Brain microvascular endothelial cell (primary cell): ENCODE results near the gene HES3.

Experiments
- DNase-seq: peaks from one replicate; pipeline ENCODE4 v3.0.0-alpha.2; 2020
- H3K27ac ChIP-seq: fragments of 250-450 bp; sonication (Bioruptor Pico); 2 replicates; pipeline ENCODE4 v1.5.1; 2020; ENCODE audit warnings: mild to moderate bottlenecking, moderate library complexity
- H3K27me3 ChIP-seq: fragments of 250-450 bp; sonication (Bioruptor Pico); replicated peaks from 2 replicates; pipeline ENCODE4 v1.5.1; 2020; ENCODE audit warnings: mild to moderate bottlenecking
- H3K36me3 ChIP-seq: fragments of 250-450 bp; sonication (Bioruptor Pico); replicated peaks from 2 replicates; pipeline ENCODE4 v1.5.1; 2020; ENCODE audit warnings: mild to moderate bottlenecking
- H3K4me3 ChIP-seq: 2 replicates; pipeline ENCODE4 v1.5.1; 2011; ENCODE audit warnings: low read depth, mild to moderate bottlenecking, control low read depth, low read length, moderate library complexity
- in situ Hi-C: cut with HindIII; loops from 2 replicates; pipeline ENCODE4 v1.10.0; 2017; ENCODE audit warnings: low sequenced_read_pairs, low pct_ligation_motif_present
- TF ChIP-seq, protein P1 (sequence below): IDR thresholded peaks from 2 replicates; pipeline ENCODE4 v1.5.1; 2011; ENCODE audit warnings: low read depth, mild to moderate bottlenecking, moderate library complexity, low read length, control low read depth, inconsistent platforms; ENCODE audit errors: missing control alignments

HES3 gene

DNA sequence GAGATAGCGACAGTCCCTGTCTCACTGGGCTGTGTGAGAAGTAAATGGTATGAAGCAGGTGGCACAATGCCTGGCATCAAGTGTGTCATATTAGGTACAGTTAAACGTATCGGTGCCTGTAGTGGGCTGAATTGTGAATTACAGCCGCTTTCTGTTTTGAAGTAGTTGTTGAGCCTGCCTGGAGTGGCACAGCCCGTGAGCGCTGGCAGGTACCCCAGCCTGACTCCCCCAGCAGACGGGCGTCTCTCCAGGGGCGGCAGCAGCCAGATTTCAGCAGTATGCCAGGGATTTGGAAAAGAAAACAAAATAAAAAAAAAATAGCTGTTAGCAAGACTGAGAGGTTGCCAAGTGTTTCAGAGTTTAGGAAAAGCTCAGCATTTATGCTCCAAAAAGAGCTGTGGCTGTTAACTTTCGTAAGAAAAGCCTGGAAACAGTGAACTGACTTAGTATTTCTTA lies 43.5 kb downstream of the HES3 start:
- Histone ChIP-seq H3K27me3 (no peaks in the 10 kb centered on the region), H3K27ac (no peak overlapping the region), H3K4me3 (no peak overlapping the region), H3K36me3 (no peaks in the 10 kb centered on the region)
- TF ChIP-seq, protein P1, sequence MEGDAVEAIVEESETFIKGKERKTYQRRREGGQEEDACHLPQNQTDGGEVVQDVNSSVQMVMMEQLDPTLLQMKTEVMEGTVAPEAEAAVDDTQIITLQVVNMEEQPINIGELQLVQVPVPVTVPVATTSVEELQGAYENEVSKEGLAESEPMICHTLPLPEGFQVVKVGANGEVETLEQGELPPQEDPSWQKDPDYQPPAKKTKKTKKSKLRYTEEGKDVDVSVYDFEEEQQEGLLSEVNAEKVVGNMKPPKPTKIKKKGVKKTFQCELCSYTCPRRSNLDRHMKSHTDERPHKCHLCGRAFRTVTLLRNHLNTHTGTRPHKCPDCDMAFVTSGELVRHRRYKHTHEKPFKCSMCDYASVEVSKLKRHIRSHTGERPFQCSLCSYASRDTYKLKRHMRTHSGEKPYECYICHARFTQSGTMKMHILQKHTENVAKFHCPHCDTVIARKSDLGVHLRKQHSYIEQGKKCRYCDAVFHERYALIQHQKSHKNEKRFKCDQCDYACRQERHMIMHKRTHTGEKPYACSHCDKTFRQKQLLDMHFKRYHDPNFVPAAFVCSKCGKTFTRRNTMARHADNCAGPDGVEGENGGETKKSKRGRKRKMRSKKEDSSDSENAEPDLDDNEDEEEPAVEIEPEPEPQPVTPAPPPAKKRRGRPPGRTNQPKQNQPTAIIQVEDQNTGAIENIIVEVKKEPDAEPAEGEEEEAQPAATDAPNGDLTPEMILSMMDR: no peak
- DNase-seq: no peak
- in situ Hi-C loops: no loop called here

DNA sequence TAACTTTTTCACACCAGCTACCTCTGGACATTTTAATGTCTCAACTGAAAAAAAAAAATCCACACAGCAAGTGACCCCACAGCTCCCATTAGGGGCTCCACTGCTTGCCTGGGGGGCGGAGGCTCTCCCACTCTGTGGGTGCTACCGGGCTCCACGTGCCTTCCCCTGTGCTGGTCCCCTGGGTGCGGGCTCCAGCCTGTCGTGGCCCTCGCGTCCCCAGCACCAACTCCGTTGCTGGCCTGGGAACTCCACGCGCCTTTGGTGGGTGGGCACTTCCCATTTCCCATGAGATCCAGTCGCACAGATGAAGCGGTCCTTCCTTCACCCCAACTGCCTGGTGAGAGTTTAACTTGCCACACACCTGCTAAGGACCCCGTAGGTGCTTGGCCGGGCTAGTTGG lies 44.0 kb downstream of the HES3 start:
- Histone ChIP-seq H3K27me3 (no peaks in the 10 kb centered on the region), H3K36me3 (no peaks in the 10 kb centered on the region), H3K27ac (no peak overlapping the region), H3K4me3 (no peak overlapping the region)
- in situ Hi-C loops: no loop called here
- TF ChIP-seq, protein P1: no peak
- DNase-seq: no peak

DNA sequence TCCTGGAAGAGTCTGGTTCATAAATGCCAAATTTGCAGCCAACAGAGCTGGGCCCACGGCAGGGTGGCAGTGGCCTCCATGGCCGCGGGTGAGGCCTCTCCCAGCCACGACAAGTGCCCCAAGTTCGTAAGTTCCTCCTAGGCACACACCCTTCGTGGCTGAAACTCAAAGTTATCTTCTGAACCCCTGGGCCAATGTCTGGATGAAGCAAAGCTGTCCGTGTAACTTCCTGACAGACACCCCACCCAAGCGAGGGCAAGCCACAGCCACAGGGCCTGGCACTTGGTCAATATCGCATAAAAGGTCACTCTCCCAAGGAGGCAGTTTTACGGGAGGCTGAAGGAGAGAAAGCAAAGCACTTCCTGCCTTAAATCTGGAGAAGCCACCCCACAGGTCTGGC lies 44.7 kb downstream of the HES3 start:
- Histone ChIP-seq H3K27ac (no peak overlapping the region), H3K36me3 (no peaks in the 10 kb centered on the region)

DNA sequence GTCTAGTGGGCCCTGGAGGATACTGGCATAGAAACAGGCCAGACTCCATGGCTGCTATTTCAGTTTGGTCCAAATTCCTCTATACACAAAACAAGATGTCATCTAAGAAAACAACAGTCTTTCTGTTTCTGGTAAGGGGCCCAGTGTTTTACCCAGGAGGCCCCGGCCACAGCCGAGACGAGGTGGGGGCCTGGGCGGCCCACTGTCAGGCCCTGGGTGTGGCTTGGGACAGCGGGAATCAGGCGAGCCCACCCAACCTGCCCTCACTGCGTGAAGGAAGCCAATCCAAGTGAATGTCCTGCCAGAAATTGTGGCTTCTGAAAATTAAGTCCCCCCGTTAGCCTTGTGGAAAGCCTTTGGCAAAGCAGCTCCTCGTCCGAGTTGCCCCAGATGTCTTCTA lies 48.1 kb downstream of the HES3 start:
- Histone ChIP-seq H3K27me3 (no peaks in the 10 kb centered on the region), H3K27ac (no peak overlapping the region), H3K4me3 (no peak overlapping the region), H3K36me3 (no peaks in the 10 kb centered on the region)
- in situ Hi-C loops: no loop called here
- no peak for DNase-seq
- TF ChIP-seq, protein P1: no peak

More for the DNA sequence above, 44.7 kb downstream of the HES3 start:
- in situ Hi-C loops: no loop called here
- TF ChIP-seq, protein P1: no peak
- Histone ChIP-seq H3K27me3 (no peaks in the 10 kb centered on the region), H3K4me3 (no peak overlapping the region)
- no peak for DNase-seq

DNA sequence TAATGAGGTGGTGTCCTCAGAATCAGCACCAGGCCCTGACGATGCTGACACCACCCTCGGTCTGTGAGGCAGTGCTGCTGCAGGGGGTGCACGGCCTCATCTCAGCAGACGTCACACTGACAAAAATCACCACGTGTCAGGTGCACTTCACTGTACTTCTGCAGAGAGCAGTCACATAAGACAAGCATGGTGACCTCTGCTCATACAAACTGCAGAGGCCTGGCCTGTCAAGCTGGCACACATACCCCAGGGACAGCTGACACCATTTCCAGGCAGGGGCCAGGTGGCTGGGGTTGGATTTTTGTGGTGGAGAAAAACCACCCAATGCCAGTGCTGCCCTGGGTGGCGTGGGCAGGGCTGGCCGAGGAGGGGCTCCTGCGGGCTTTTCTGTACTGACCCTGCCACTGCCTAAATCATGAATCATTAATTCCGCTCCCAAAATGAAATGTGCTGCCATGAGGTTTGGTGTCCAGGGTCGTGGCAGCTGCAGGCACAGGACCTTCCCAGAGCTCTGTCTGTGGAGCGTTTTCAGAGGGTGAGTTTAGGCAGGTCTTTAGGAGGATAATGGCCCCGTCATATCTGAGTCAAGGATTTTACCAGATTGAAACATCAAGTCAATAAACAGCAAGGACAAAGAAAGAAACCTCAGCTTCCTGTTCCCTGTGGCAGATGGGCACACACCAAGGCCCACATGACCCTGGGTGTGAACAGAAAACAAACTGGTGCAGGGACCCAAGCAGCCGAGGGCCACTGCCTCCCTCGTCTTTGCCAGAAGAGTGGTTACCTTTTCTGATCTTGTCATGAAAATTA lies 50.3 kb downstream of the HES3 start:
- Histone ChIP-seq H3K27me3 (no peaks in the 10 kb centered on the region), H3K4me3 (no peak overlapping the region), H3K36me3 (no peaks in the 10 kb centered on the region), H3K27ac (no peak overlapping the region)
- in situ Hi-C loops: no loop called here
- TF ChIP-seq, protein P1: no peak
- no peak for DNase-seq
